GM12801 (cell line): Measurements from ENCODE around the gene ZC3HAV1L.

Source experiments
- CTCF ChIP-seq: IDR thresholded peaks from one replicate; pipeline ENCODE4 v1.5.1; 2011; ENCODE audit warnings: control low read depth; ENCODE audit not compliant: insufficient read length; ENCODE audit errors: extremely low read depth

The ZC3HAV1L gene

GRCh38 chr7:138979226-138979979 is 56.4 kb downstream of the ZC3HAV1L start:
- TF ChIP-seq CTCF, result no peak

- no peak for TF ChIP-seq CTCF
Measured at GRCh38 chr7:138978541-138979184, 57.2 kb downstream of the ZC3HAV1L start.
